Inflammatory macrophage treated with lipopolysaccharide for 1 hour (primary cell): Measurements from ENCODE around the gene SRRM2.

Source experiments
- DNase-seq, 2 donors: peaks; one replicate each; pipeline ENCODE4 v3.0.0-alpha.2; 2020 to 2022

The SRRM2 gene

GRCh38 chr16:2778630-2778958 is 26.2 kb downstream of the SRRM2 start:
- no peak for DNase-seq

DNA sequence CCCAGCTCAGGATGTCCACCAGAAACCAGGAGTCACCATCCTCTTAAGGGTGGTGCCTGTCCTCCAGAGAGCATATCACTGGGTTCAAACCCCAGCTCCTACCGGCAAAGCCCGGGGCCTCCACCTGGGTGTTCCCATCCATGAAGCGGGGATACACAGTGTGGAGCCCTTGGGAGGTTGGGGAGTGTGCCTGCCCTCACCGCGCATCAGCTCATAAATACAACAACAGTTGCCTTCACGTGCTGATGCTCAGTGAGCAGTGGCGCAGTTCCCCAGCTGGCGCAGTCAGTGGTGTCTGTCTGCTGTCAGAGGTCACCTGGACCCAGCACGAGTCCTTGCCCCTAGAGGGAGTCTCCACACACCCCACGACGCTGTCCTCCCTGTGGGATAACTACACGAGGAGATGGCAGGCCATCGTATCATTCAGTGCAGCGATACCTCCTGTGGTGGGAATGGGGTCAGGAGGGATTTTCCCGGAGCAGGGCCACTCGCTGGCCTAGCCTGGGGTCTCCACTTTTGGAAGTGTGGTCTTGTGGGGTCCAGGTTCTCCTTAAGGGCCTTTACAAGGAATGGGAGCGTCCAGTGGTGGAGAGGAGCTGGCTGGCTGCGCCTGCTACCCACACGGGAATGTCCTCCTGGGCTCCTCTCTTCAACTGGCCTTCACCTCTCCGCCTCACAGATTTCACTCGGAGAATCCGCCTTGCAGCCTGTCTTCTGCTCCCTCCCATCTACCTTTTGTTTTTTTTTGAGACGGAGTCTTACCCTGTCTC is 26.9 kb downstream of the SRRM2 start:
- DNase-seq = no peak

GRCh38 chr16:2779978-2780898 is 27.8 kb downstream of the SRRM2 start:
- DNase-seq = no peak

- no peak for DNase-seq
Observed at GRCh38 chr16:2782583-2783351, 30.3 kb downstream of the SRRM2 start.

GRCh38 chr16:2783581-2784357 is 31.3 kb downstream of the SRRM2 start:
- no peak for DNase-seq

DNA sequence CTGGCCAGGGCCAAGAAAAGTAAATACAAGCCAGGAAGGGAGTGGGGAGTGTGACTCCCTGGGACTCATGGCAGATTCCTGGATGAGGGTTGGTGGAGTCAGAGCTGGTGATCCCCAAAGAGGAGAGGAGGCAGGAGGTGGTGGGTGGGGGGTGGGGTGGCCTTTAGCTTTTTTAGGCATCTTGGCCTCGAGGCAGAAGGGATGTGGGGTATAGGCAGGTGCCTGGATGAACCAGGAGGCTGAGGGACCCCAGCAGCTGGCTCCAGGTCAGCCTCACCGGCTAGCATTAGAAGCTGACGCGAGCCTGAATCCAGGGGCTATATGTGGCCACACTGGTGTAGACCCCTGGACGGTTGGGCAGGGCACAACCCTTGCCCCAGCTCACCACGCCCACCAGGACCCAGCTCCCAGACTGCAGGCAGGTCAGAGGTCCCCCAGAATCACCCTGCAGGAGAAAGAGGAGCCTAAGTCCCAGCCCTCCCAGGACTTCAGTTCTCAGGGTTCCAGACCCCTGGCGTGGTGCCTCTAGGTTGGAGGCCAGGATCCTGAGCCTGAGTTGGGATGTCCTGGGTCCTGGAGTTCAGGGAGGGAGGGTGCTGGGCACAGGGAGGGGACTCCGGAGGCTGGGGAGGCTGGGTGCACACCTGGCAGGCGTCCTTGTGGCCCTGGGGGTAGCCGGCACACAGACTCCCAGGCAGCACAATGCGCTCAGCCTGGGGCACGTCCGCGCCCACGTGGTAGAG is 32.1 kb downstream of the SRRM2 start:
- DNase-seq = no peak

- DNase-seq = peak; percentile 41 to 68
Observed at GRCh38 chr16:2785101-2785991, 32.9 kb downstream of the SRRM2 start.

DNA sequence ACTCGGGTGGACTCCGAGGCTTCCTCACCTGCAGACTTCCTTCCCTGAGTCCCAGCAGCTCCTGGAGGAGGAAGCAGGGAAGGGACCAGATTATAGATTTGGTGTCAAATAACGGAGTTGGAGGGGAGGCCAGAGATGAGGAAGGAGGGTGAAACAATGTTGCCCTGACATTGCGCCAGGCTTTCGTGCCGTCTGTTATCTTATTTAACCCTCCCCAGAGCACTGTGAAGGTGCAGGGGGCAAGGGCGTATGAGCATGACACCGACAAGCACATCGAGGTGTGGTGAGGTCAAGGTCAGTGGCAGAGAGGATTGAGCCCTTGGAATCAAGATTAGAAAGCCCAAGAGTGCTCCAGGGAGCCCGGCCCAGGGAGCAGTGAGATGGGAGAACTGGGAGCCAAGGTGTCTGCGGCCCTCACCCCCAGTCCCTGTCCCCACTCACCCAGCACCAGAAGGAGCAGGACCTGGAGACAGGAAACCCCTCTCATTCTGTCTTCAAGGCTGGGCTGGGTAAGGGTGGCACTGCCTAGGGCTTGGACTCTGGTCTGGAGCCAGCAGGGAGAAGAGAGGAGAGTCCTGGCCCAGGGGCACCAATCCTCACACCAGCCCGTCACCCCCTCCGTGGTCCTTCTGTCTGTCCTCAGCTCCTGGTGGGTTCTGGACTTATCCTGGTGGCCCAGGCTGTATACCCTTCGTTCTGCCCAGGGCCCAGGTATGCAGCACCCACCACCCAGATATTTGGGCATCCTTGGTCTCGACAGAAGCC is 33.8 kb downstream of the SRRM2 start:
- no peak for DNase-seq

GRCh38 chr16:2786826-2787151 is 34.4 kb downstream of the SRRM2 start:
- DNase-seq = no peak

- no peak for DNase-seq
Observed at GRCh38 chr16:2787406-2787805, 35.0 kb downstream of the SRRM2 start, which contains the start of gene PRSS33. Gene PRSS33, minus strand, starts transcription at chr16:2787560. Its CDS starts 1,013 bp downstream, at chr16:2786547.

DNA sequence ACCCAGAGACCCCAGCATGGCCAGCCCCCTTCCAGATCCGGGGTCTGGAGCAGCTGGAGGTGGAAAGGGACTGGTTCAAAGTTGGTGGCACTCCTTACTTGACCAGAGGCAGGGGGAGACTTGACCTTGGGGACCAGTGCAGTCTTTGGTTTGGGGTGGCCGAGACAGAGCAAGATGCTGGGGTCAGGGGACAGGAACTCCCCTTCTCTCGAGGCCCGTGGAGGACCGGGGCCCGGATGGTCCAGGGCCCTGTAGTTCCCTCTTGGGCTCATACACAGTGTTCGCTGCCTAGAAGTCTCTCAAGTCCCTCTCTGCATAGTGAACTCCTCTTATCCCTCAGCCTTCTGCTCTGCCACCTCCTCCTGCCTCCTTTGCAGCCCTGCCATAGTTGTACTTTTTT is 35.5 kb downstream of the SRRM2 start:
- no peak for DNase-seq

DNA sequence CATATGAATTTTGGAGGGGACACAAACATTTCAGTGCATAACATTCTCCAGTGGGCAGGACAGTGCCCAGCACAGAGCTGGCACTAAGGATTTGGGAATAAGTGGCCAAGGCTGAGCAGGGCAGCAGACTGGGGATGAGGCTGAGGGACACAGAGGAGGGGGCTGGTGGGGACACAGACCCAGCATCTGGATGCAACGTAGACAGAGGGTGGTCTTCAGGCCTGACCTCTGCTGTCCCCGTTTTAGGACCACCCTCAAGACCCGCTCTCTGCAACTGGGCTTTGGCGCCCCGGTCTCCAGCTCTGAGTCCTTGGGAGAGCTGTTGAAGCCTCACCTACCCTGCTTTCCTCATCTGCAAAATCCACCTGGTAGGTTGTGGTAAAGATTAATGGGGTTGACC is 38.2 kb downstream of the SRRM2 start:
- no peak for DNase-seq

DNA sequence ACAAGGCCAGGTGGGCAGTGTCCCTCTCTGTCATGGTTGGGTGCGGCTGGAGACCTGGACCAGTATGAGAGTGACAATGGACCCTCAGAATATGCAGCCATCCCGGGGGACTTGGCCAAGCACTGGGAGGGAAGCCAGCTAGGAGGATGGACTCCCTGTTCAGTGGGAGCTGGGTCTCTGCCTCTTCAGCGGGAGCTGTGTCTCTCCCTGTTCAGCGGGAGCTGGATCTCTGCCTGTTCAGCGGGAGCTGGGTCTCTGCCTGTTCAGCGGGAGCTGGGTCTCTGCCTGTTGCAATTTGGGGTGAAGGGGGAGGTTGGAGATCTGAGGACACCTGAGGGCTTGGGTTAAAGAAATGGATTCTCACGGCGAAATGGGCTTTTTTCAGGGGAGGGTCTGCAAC is 38.7 kb downstream of the SRRM2 start:
- no peak for DNase-seq

DNA sequence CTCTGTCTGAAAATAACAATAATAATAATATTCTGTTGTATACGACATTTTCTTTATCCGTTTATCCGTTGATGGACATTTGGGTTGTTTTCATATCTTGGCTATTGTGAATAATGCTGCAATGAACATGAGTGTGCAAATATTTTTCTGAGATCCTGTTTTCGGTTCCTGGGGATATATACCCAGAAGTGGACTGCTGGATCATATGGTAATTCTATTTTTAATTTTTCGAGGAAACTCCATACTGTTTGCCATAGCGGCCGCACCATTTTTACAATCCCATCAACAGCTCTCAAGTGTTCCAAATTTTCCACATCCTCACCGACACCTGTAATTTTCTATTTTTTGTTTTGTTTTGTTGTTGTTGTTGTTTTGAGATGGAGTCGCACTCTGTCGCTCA is 40.5 kb downstream of the SRRM2 start:
- peak; percentile 47 to 54 for DNase-seq

- peak; percentile 21 to 68 for DNase-seq
Observed at GRCh38 chr16:2795395-2796143, 43.1 kb downstream of the SRRM2 start.

GRCh38 chr16:2798723-2799204 is 46.3 kb downstream of the SRRM2 start:
- DNase-seq = no peak

DNA sequence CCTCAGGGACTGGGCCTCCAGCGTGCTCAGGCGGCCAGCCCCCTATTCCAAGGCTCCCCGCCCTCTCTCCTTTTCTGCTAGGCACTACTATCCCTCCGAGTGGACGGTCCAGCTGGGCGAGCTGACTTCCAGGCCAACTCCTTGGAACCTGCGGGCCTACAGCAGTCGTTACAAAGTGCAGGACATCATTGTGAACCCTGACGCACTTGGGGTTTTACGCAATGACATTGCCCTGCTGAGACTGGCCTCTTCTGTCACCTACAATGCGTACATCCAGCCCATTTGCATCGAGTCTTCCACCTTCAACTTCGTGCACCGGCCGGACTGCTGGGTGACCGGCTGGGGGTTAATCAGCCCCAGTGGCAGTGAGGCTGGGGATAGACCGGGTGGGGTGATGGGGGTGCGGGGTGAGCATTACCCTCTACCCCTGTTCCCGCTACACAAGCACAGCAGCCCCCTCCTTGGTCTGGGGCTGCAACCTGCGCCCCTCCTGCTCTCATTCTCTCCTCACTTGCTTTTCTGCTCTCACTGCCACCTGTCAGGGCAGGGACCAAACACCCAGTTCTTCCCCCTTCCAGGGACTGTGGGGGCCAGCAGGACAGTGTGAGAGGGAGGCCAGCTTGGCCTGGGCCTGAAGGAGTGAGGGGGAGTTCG is 46.9 kb downstream of the SRRM2 start:
- no peak for DNase-seq

DNA sequence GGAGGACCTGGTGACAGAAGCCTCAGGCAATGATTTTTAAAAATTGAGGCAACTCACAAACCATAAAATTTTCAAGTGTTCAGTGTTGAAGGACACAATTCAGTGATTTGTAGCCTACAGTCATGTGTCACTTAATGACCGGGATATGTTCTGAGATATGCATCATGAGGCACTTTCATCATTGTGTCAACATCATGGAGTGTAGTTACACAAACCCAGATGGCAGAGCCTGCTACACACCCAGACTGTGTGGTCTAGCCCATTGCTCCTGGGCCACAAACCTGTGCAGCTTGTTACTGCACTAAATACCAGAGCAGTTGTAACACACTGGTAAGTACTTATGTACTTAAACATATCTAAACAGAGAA is 47.4 kb downstream of the SRRM2 start:
- peak; percentile 76 to 94 for DNase-seq
